GM12873 (cell line): ENCODE measurements around the gene SCP2.

Experiments used
- CTCF ChIP-seq: IDR thresholded peaks from 2 replicates; pipeline ENCODE4 v1.5.1; 2012; ENCODE audit warnings: low read depth, mild to moderate bottlenecking, moderate library complexity, low read length, control low read depth; ENCODE audit not compliant: insufficient read depth; ENCODE audit errors: missing control alignments

SCP2 gene

GRCh38 chr1:53067886-53068285, 140.8 kb downstream of the SCP2 start:
- TF ChIP-seq CTCF: no peak

DNA sequence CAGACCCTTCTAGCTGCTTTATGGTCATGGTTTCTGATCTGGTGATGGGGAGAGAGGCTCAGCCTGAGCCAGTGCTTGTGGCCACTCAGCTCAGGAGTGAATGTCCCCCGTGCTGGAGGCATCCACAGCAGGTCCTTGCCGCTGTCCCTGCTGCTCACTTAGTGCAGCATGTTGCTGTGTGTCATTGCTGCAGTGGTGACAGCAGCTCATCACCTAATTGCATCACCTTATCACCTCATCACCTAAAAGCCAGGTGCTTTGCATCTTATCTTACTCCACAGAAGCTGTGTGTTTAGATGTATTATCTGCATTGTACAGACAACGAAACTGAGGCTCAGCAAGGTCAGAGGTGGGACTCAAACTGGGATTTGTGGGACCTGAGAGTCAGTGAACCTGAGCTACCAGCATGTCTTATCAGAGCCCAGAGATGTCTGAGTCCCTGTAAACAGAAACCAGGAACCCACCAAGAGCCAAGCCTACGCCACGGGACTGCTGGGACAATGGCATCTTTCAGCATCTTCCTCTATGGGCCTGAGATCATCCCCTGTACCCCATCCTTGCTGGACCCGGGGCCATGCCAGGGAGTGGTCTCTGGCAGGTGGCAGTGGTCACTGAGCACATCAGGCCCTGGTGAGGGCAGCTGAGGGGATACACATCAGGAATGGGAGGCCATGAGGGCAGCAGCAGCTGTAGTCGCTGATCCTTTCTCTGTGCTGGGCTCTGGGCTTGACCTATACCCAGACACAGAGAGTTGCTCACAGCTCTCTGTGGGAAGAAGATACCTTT, 141.4 kb downstream of the SCP2 start:
- TF ChIP-seq CTCF: no peak

- no peak for TF ChIP-seq CTCF
Observed at GRCh38 chr1:53069265-53069662, 142.2 kb downstream of the SCP2 start.

DNA sequence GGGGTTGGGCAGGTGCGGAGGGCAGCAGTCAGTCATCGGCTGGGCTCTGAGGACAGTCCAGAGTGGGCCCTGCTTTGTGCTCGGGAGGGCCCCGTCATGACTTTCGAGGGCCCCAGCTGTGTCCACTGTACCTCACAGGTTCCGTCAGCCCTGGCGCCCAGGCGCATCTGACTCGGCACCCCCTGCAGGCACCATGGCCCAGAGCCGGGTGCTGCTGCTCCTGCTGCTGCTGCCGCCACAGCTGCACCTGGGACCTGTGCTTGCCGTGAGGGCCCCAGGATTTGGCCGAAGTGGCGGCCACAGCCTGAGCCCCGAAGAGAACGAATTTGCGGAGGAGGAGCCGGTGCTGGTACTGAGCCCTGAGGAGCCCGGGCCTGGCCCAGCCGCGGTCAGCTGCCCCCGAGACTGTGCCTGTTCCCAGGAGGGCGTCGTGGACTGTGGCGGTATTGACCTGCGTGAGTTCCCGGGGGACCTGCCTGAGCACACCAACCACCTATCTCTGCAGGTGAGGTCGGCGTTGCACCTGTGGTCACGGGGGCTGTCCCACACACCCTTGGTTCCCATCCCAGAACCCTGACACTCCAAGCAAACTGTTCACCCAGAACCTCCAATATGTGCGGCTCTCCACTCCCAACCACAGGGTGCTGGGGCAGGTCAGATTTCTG, 142.7 kb downstream of the SCP2 start:
- TF ChIP-seq CTCF: no peak

GRCh38 chr1:53070621-53071020, 143.5 kb downstream of the SCP2 start:
- no peak for TF ChIP-seq CTCF

DNA sequence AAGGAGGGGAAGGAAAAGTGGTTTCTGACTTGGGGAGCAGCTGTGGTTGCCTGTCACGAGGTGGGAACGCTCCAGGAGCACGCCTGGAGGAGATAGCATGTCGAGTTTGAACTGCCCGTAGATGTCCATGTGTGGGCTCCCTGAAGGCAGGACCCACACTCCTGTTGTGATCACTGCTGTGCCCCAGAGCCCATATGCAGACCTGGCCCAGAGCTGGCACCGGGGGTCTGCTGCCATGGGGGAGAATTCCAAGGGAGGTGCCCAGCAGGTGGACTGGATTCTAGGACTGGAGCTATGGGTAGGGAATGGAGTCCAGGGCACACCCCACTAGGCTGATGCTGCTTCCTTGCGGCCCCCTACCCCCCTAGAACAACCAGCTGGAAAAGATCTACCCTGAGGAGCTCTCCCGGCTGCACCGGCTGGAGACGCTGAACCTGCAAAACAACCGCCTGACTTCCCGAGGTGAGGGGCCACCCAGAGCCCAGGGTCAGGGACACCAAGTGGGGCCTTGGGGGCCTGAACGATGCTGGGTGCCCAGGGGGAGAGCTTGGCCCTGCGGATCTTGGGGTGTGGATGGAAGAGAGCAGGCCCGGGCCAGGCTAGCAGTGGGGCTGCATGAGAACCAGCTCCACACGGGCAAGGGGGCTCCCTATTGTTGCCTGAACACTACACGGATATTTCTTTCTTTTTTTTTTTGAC, 144.2 kb downstream of the SCP2 start:
- TF ChIP-seq CTCF: no peak

- no peak for TF ChIP-seq CTCF
Observed at GRCh38 chr1:53071915-53072314, 144.8 kb downstream of the SCP2 start.
